ENCODE data around the gene PPM1L.

DNA sequence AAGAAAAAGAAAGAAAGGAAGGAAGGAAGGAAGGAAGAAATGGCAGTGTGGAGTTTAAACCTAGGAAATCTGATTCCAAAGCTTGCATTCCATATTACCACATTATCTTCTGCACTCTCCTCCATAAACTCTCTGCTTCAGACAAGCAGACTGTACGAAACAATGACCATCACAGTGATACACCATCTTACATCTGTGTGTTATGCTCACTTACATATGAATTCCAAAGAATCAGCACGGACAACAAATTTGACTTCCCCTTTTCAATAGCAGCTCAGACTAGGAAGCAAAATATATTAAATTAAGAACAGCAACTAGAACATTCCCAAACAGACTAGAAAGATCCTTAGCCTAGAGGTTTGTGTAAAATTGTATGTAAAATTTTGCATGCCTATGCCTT, 18.0 kb upstream of the PPM1L start:
- TF ChIP-seq, protein P1, sequence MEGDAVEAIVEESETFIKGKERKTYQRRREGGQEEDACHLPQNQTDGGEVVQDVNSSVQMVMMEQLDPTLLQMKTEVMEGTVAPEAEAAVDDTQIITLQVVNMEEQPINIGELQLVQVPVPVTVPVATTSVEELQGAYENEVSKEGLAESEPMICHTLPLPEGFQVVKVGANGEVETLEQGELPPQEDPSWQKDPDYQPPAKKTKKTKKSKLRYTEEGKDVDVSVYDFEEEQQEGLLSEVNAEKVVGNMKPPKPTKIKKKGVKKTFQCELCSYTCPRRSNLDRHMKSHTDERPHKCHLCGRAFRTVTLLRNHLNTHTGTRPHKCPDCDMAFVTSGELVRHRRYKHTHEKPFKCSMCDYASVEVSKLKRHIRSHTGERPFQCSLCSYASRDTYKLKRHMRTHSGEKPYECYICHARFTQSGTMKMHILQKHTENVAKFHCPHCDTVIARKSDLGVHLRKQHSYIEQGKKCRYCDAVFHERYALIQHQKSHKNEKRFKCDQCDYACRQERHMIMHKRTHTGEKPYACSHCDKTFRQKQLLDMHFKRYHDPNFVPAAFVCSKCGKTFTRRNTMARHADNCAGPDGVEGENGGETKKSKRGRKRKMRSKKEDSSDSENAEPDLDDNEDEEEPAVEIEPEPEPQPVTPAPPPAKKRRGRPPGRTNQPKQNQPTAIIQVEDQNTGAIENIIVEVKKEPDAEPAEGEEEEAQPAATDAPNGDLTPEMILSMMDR (IDR thresholded peaks at IDR 0.05; ENCODE audit: low read depth, low read length): no peak
- no peak for TF ChIP-seq EZH2phosphoT487 (IDR thresholded peaks at IDR 0.05; ENCODE audit: low read depth)
